Measurements from ENCODE around the gene KRTAP22-1. TPM values are rescaled to one million over a fixed set of nuclear protein-coding genes. Genes with fewer than 3 reads are reported as not detected.

KRTAP22-1 gene
- total and polyA plus RNA-seq, 12 donors, result not detected

GRCh38 chr21:30620080-30620479 is 19.2 kb downstream of the KRTAP22-1 start:
- H3K27ac ChIP-seq, result no peak overlapping the region
- no peak for DNase-seq
- no peaks in the 10 kb centered on the region for H3K9me3 ChIP-seq (replicated peaks in 1 of 3)
- TF ChIP-seq CTCF (IDR thresholded peaks at IDR 0.05) (no peak), POLR2A (IDR thresholded peaks at IDR 0.05) (no peak)
- H3K4me1 ChIP-seq (replicated peaks in 1 of 2), result no peaks in the 10 kb centered on the region
- no peak overlapping the region for H3K4me3 ChIP-seq
- no peaks in the 10 kb centered on the region for H3K27me3 ChIP-seq
- no peaks in the 10 kb centered on the region for H3K36me3 ChIP-seq (replicated peaks in 1 of 2)
- intact Hi-C loops (cut with DNase I), result no loop called here

GRCh38 chr21:30620522-30620921 is 19.6 kb downstream of the KRTAP22-1 start, which contains the start of gene KRTAP20-4:
Gene KRTAP20-4 (plus strand): TSS chr21:30620627.
- DNase-seq, result no peak
- intact Hi-C loops (cut with DNase I), result no loop called here
- H3K36me3 ChIP-seq (replicated peaks in 1 of 2), result no peaks in the 10 kb centered on the region
- no peak within 1 kb of the TSS for H3K4me3 ChIP-seq
- H3K27ac ChIP-seq, result no peak within 1 kb of the TSS
- WGBS, 4 donors, result 72 to 82% (median 78%) methylated on average over 3 of the region's 3 CpGs
- no peaks in the 10 kb centered on the region for H3K27me3 ChIP-seq
- no peak for TF ChIP-seq CTCF (IDR thresholded peaks at IDR 0.05)
- no peak for TF ChIP-seq POLR2A (IDR thresholded peaks at IDR 0.05)
- H3K4me1 ChIP-seq (replicated peaks in 1 of 2), result no peaks in the 10 kb centered on the region
- H3K9me3 ChIP-seq (replicated peaks in 1 of 3), result no peaks in the 10 kb centered on the region

- DNase-seq, result no peak
- H3K27me3 ChIP-seq, result no peaks in the 10 kb centered on the region
- TF ChIP-seq CTCF (IDR thresholded peaks at IDR 0.05) (no peak), POLR2A (IDR thresholded peaks at IDR 0.05) (no peak)
- intact Hi-C loops (cut with DNase I), result no loop called here
- no peak overlapping the region for H3K4me3 ChIP-seq
- WGBS, 4 donors, result 63 to 89% (median 78%) methylated on average over 3 of the region's 3 CpGs
- H3K36me3 ChIP-seq (replicated peaks in 1 of 2), result no peaks in the 10 kb centered on the region
- no peaks in the 10 kb centered on the region for H3K9me3 ChIP-seq (replicated peaks in 1 of 3)
- no peaks in the 10 kb centered on the region for H3K4me1 ChIP-seq (replicated peaks in 1 of 2)
- H3K27ac ChIP-seq, result no peak overlapping the region
Measured at GRCh38 chr21:30623362-30623761, 22.5 kb downstream of the KRTAP22-1 start.

- Histone ChIP-seq H3K36me3 (replicated peaks in 1 of 2) (no peaks in the 10 kb centered on the region), H3K27ac (no peak overlapping the region), H3K9me3 (replicated peaks in 1 of 3) (no peaks in the 10 kb centered on the region), H3K27me3 (no peaks in the 10 kb centered on the region), H3K4me1 (replicated peaks in 1 of 2) (no peaks in the 10 kb centered on the region), H3K4me3 (no peak overlapping the region)
- TF ChIP-seq POLR2A (IDR thresholded peaks at IDR 0.05), result no peak
- no peak for TF ChIP-seq CTCF (IDR thresholded peaks at IDR 0.05)
- intact Hi-C loops (cut with DNase I), result no loop called here
- no peak for DNase-seq
- WGBS, 4 donors, result 66 to 89% (median 71%) methylated on average over 4 of the region's 4 CpGs
Measured at GRCh38 chr21:30625449-30626165, 24.7 kb downstream of the KRTAP22-1 start.

Measured in adrenal gland (tissue), 12 donors.